Esophagus muscularis mucosa (tissue), 4 donors: ENCODE data around the gene ABCC5. TPM values are rescaled to one million over a fixed set of nuclear protein-coding genes. Genes with fewer than 3 reads are reported as not detected.

Experiments
- DNase-seq: peaks from one replicate; pipeline ENCODE4 v3.0.0-alpha.2; 2017; ENCODE audit errors: extremely low spot score
- H3K27ac ChIP-seq, 4 donors: fragments of 200-600 bp; sonication (generic); replicated peaks in 1 of 4; 1 replicate in 3 of 4; 2 replicates in 1 of 4; pipeline ENCODE4 v1.5.1; 2016 to 2019; ENCODE audit warnings: mild to moderate bottlenecking in 1 of 4
- H3K27me3 ChIP-seq, 4 donors: fragments of 200-600 bp; sonication (generic); one replicate each; pipeline versions ENCODE4 v1.5.1 to v1.6.0; 2016 to 2019
- H3K36me3 ChIP-seq, 4 donors: fragments of 200-600 bp; sonication (generic); one replicate each; pipeline ENCODE4 v1.5.1; 2016 to 2019
- H3K4me1 ChIP-seq, 4 donors: fragments of 200-600 bp; sonication (generic); one replicate each; pipeline ENCODE4 v1.5.1; 2016 to 2019
- H3K4me3 ChIP-seq, 4 donors: fragments of 200-600 bp; sonication (generic); 1 replicate in 2 of 4; 2 replicates in 2 of 4; pipeline ENCODE4 v1.5.1; 2016 to 2019; ENCODE audit warnings: mild to moderate bottlenecking in 4 of 4, moderate library complexity in 1 of 4
- H3K9me3 ChIP-seq, 4 donors: fragments of 200-600 bp; sonication (generic); 1 replicate in 3 of 4; 2 replicates in 1 of 4; pipeline ENCODE4 v1.5.1; 2016 to 2019
- EP300 ChIP-seq: sonication (generic); formaldehyde crosslinking; IDR thresholded peaks from one replicate; pipeline ENCODE4 v1.6.1; 2017; ENCODE audit warnings: antibody characterized with exemption
- POLR2A ChIP-seq: fragments of 450-650 bp; IDR thresholded peaks from one replicate; pipeline ENCODE4 v1.6.1; 2017; ENCODE audit warnings: antibody characterized with exemption, moderate library complexity, mild to moderate bottlenecking, low read depth
- POLR2AphosphoS5 ChIP-seq, 2 donors: sonication (generic); formaldehyde crosslinking; IDR thresholded peaks; one replicate each; pipeline ENCODE4 v1.6.1; 2017; ENCODE audit warnings: antibody characterized with exemption in 2 of 2
- WGBS: methylation state at CpG from one replicate; pipeline ENCODE4 v1.1.5; 2018; 5-methylcytosine and 5-hydroxymethylcytosine counted together
- intact Hi-C: fragments of 100-400 bp; cut with DNase I; formaldehyde crosslinking; loops from one replicate; pipeline ENCODE4 v1.15.1; 2023
- small RNA-seq, 3 donors: library from RNA; depleted of rRNA; stranded (forward); fragments of <200 nt; gene quantifications; one replicate each; pipeline ENCODE3, GENCODE V24; 2016
- total RNA-seq, 4 donors: library from RNA; depleted of rRNA; stranded (reverse); fragments of >200 nt; gene quantifications; one replicate each; pipeline versions ENCODE4 v1.1.0 to v1.2.1, GENCODE V29; 2016
- TF ChIP-seq, protein P1 (sequence below), 3 experiments: fragments of 200-600 bp in 2 of 3; fragments of 450-650 bp in 1 of 3; sonication (generic) in 2 of 3; IDR thresholded peaks; one replicate each; pipeline ENCODE4 v1.5.1; 2017 to 2019; ENCODE audit warnings: antibody characterized with exemption in 3 of 3, mild to moderate bottlenecking in 2 of 3, moderate library complexity in 1 of 3

The ABCC5 gene
- total RNA-seq, 4 donors from 2014 or later = 9.8 to 20.2 (median 17.6) TPM

DNA sequence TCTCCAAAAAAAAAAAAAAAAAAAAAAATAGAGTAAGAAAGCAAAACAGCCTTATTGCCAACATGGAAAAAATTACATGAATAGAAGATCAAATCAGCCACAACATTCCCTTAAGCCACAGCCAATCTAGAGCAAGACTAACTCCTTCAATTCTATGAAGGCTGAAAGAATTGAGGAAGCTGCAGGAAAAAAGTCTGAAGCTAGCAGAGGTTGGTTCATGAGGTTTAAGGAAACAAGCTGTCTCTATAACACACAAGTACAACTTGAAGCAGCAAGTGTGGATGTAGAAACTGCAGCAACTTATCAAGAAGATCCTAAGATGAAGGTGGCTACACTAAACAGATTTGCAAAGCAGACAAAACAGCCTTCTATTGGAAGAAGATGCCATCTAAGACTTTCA lies 142.3 kb downstream of the ABCC5 start:
- Histone ChIP-seq H3K4me3 (no peak overlapping the region), H3K27ac (no peak overlapping the region), H3K4me1 (peaks cover 4 to 20% (median 12%) of the 10 kb centered on the region in 4 donors), H3K9me3 (no peaks in the 10 kb centered on the region), H3K36me3 (peaks cover 0 to 7% (median 2%) of the 10 kb centered on the region in 4 donors), H3K27me3 (no peaks in the 10 kb centered on the region)
- intact Hi-C loops = no loop called here
- TF ChIP-seq, protein P1, sequence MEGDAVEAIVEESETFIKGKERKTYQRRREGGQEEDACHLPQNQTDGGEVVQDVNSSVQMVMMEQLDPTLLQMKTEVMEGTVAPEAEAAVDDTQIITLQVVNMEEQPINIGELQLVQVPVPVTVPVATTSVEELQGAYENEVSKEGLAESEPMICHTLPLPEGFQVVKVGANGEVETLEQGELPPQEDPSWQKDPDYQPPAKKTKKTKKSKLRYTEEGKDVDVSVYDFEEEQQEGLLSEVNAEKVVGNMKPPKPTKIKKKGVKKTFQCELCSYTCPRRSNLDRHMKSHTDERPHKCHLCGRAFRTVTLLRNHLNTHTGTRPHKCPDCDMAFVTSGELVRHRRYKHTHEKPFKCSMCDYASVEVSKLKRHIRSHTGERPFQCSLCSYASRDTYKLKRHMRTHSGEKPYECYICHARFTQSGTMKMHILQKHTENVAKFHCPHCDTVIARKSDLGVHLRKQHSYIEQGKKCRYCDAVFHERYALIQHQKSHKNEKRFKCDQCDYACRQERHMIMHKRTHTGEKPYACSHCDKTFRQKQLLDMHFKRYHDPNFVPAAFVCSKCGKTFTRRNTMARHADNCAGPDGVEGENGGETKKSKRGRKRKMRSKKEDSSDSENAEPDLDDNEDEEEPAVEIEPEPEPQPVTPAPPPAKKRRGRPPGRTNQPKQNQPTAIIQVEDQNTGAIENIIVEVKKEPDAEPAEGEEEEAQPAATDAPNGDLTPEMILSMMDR (IDR thresholded peaks at IDR 0.05) = no peak
- TF ChIP-seq EP300 (no peak), POLR2A (no peak), POLR2AphosphoS5 (IDR thresholded peaks at IDR 0.05) (no peak)
- no peak for DNase-seq

DNA sequence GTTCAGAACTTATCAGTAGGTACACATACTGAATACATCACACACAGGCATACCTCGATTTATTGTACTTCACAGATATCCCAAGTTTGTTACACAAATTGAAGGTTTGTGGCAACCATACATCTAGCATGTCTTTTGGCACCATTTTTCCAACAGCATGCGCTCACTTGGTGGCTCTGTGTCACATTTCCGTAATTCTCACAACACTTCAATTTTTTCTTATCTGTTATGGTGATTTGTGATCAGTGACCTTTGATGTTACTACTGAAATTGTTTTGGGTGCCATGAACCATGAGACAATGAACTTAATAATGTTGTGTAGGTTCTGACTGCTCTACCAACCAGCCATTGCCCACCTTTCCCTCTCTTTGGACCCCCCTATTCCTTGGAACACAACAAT lies 143.8 kb downstream of the ABCC5 start:
- TF ChIP-seq POLR2A (no peak), EP300 (no peak), POLR2AphosphoS5 (IDR thresholded peaks at IDR 0.05) (no peak)
- TF ChIP-seq, protein P1 (IDR thresholded peaks at IDR 0.05) = no peak
- no peak overlapping the region for H3K4me3 ChIP-seq
- H3K27ac ChIP-seq = no peak overlapping the region
- H3K4me1 ChIP-seq = peaks cover 4 to 14% (median 11%) of the 10 kb centered on the region in 4 donors
- intact Hi-C loops = no loop called here
- H3K27me3 ChIP-seq = no peaks in the 10 kb centered on the region
- WGBS = 81% methylated on average over 3 of the region's 3 CpGs
- peaks cover 0 to 3% (median 2%) of the 10 kb centered on the region in 4 donors for H3K36me3 ChIP-seq
- no peaks in the 10 kb centered on the region for H3K9me3 ChIP-seq
- DNase-seq = peak; percentile 45

DNA sequence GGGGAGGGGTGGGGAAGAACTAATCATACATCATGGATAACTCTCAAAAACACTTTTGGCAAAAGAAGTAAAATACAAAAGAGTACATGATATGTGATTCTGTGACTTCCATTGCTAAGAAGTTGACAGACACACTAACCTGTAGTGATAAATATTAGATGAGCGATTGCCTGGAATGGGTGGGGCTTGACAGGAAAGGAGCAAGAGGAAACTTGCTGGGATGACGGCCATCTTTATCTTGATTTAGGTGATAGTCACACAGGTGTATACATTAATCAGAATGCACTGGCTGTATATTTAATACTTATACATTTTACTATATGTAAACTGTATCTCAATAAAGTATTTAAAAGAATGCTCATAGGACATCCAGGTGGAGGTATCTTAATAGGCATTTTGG lies 146.1 kb downstream of the ABCC5 start:
- TF ChIP-seq POLR2A (no peak), EP300 (no peak), POLR2AphosphoS5 (IDR thresholded peaks at IDR 0.05) (no peak)
- TF ChIP-seq, protein P1 (IDR thresholded peaks at IDR 0.05) = no peak
- Histone ChIP-seq H3K36me3 (peaks cover 11 to 16% (median 14%) of the 10 kb centered on the region in 4 donors), H3K9me3 (no peaks in the 10 kb centered on the region), H3K27ac (no peak overlapping the region), H3K27me3 (no peaks in the 10 kb centered on the region), H3K4me1 (peaks cover 4 to 14% (median 11%) of the 10 kb centered on the region in 4 donors), H3K4me3 (no peak overlapping the region)
- intact Hi-C loops = no loop called here
- no peak for DNase-seq
- 88% methylated on average over 2 of the region's 2 CpGs for WGBS

DNA sequence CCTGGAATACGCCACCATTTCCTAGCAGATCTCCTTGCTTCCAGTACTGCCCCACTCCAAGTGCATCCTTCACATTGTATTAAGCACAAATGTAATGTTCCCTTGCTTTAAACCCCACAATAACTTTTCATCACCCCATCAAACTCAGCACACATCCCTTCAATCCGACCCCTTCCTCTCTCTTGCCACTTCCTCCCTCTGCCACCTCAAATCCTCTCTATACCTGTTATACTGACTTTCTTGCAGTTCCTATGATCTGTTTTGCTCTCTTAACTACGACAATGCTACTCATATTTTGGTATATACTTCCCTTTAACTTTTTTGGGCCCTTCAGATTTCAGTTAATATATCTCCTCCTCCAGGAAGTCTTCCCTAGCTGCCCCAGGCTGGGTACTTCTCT lies 147.1 kb downstream of the ABCC5 start:
- DNase-seq = no peak
- intact Hi-C loops = no loop called here
- WGBS = 82% methylated on average over 3 of the region's 3 CpGs
- Histone ChIP-seq H3K36me3 (peaks cover 21 to 26% (median 22%) of the 10 kb centered on the region in 4 donors), H3K4me3 (no peak overlapping the region), H3K4me1 (peaks cover 3 to 7% (median 5%) of the 10 kb centered on the region in 4 donors), H3K27ac (no peak overlapping the region), H3K9me3 (no peaks in the 10 kb centered on the region), H3K27me3 (no peaks in the 10 kb centered on the region)
- TF ChIP-seq POLR2A (no peak), POLR2AphosphoS5 (IDR thresholded peaks at IDR 0.05) (no peak), EP300 (no peak)
- TF ChIP-seq, protein P1 (IDR thresholded peaks at IDR 0.05) = no peak

Small RNAs within 50 kb of the gene (small RNA-seq; reads per million reads assigned to genes)
- gene MIR4448 = 0 reads per million in 3 donors

Other genes with a start within 250 kb of the ABCC5 start
- 1 to 10 TPM in 3 of 4 donors, under 1 TPM in 1; 0.42 to 2.9 (median 2.4) TPM for gene MAP6D1, start 192.3 kb downstream of the ABCC5 start, total RNA-seq
- gene PARL, start 133.0 kb downstream of the ABCC5 start, total RNA-seq = 10 to 100 TPM; 40.2 to 57.1 (median 51.2) TPM
- not detected for gene HTR3D, start 13.9 kb upstream of the ABCC5 start, total RNA-seq
- gene HTR3C, start 35.2 kb upstream of the ABCC5 start, total RNA-seq = not detected
- not detected for gene HTR3E, start 79.2 kb upstream of the ABCC5 start, total RNA-seq
- gene EIF2B5, start 117.5 kb upstream of the ABCC5 start, total RNA-seq = 10 to 100 TPM; 29.3 to 39.5 (median 33.8) TPM
- 100 to 1,000 TPM in 2 of 4 donors, 10 to 100 TPM in 2; 64.0 to 119 (median 86.3) TPM for gene DVL3, start 137.5 kb upstream of the ABCC5 start, total RNA-seq
- 100 to 1,000 TPM; 258 to 397 (median 298) TPM for gene AP2M1, start 157.0 kb upstream of the ABCC5 start, total RNA-seq
- gene ABCF3, start 168.3 kb upstream of the ABCC5 start, total RNA-seq = 10 to 100 TPM; 34.8 to 43.2 (median 36.9) TPM
- gene VWA5B2, start 211.7 kb upstream of the ABCC5 start, total RNA-seq = under 1 TPM in 3 of 4 donors, not detected in 1; 0.17 to 0.33 (median 0.32) TPM
- gene ALG3, start 231.1 kb upstream of the ABCC5 start, total RNA-seq = 10 to 100 TPM; 35.6 to 48.5 (median 39.8) TPM
- gene EEF1AKMT4, start 231.8 kb upstream of the ABCC5 start, total RNA-seq = 1 to 10 TPM; 3.3 to 4.9 (median 3.7) TPM
- gene CAMK2N2, start 243.7 kb upstream of the ABCC5 start, total RNA-seq = not detected